Psoas muscle (tissue), 8 donors: ENCODE data around the gene CACUL1. TPM values are rescaled to one million over a fixed set of nuclear protein-coding genes. Genes with fewer than 3 reads are reported as not detected.

Experiments
- ATAC-seq, 4 donors: fragments of 200-7000 bp; cut with Tn5 transposase; one replicate each; pipeline ENCODE4 v1.9.1; 2020; ENCODE audit warnings: moderate library complexity in 3 of 4, mild to moderate bottlenecking in 2 of 4
- DNase-seq, 2 donors: peaks; one replicate each; pipeline ENCODE4 v3.0.0-alpha.2; 2020
- H3K27ac ChIP-seq: fragments of 200-600 bp; one replicate; pipeline ENCODE4 v1.8.0; 2022
- H3K27me3 ChIP-seq, 3 donors: fragments of 200-600 bp in 1 of 3; one replicate each; pipeline versions ENCODE4 v1.6.1 to v1.8.0; 2013 to 2022; ENCODE audit warnings: low read length in 2 of 3, mild to moderate bottlenecking in 2 of 3, moderate library complexity in 1 of 3; ENCODE audit not compliant: insufficient read depth in 3 of 3
- H3K36me3 ChIP-seq, 2 donors: fragments of 200-600 bp in 1 of 2; one replicate each; pipeline versions ENCODE4 v1.6.1 to v1.8.0; 2013 to 2022; ENCODE audit warnings: low read depth in 1 of 2, mild to moderate bottlenecking in 1 of 2, moderate library complexity in 1 of 2; ENCODE audit not compliant: insufficient read depth in 1 of 2
- H3K4me1 ChIP-seq: fragments of 200-600 bp; one replicate; pipeline ENCODE4 v1.8.0; 2022
- H3K4me3 ChIP-seq: fragments of 200-600 bp; one replicate; pipeline ENCODE4 v1.8.0; 2022; ENCODE audit warnings: mild to moderate bottlenecking
- H3K9me3 ChIP-seq: fragments of 200-600 bp; one replicate; pipeline ENCODE4 v1.8.0; 2022
- WGBS, 3 donors: extraction: QIAGEN DNeasy Blood & Tissue Kit; methylation state at CpG; one replicate each; pipeline versions ENCODE4 v1.1.6 to v1.1.7; 2013; 5-methylcytosine and 5-hydroxymethylcytosine counted together
- intact Hi-C, 2 donors: fragments of 100-400 bp; cut with DNase I; formaldehyde crosslinking; loops; one replicate each; pipeline versions ENCODE4 v1.11.0 to v1.14.2; 2022
- polyA plus RNA-seq, 3 donors: library from polyadenylated mRNA; stranded (reverse); fragments of 200-250 nt; gene quantifications; one replicate each; pipeline ENCODE4 v1.2.3, GENCODE V29; 2013
- total RNA-seq, 4 donors: library from RNA; stranded (reverse); fragmentation: NEBNext Ultra II Directional in 2 of 4; extraction: Animal tissue kit (Norgen Biotek cat#: 25700) in 2 of 4; gene quantifications; one replicate each; pipeline versions ENCODE4 v1.2.1 to v1.2.4, GENCODE V29; 2021 to 2023
- TF ChIP-seq, protein P1 (sequence below): fragments of 200-600 bp; IDR thresholded peaks from one replicate; pipeline ENCODE4 v1.8.0; 2022; ENCODE audit warnings: antibody characterized with exemption
- donor health status: healthy with polysubstance abuse.
- donor health status: DM: no; HTN: no; CAD: no; lungs with moderate emphysema.
- donor health status: Bipolar disorder and iron deficiency.
- donor health status: healthy.
- donor health status: DM: yes; HTN: yes; CAD: no.
- donor health status: DM: no; HTN: no; CAD: no.
- donor health status: DM: no; HTN: no; CAD: no.
- donor health status: DM: yes; HTN: yes; CAD: no.

Gene CACUL1
- total and polyA plus RNA-seq, 7 donors, result 5.9 to 41.0 (median 22.1) TPM

GRCh38 chr10:118725886-118726500, 28.8 kb downstream of the CACUL1 start:
- H3K27ac ChIP-seq, result peak overlapping the region; percentile 62
- no peak overlapping the region for H3K4me3 ChIP-seq
- TF ChIP-seq, protein P1, sequence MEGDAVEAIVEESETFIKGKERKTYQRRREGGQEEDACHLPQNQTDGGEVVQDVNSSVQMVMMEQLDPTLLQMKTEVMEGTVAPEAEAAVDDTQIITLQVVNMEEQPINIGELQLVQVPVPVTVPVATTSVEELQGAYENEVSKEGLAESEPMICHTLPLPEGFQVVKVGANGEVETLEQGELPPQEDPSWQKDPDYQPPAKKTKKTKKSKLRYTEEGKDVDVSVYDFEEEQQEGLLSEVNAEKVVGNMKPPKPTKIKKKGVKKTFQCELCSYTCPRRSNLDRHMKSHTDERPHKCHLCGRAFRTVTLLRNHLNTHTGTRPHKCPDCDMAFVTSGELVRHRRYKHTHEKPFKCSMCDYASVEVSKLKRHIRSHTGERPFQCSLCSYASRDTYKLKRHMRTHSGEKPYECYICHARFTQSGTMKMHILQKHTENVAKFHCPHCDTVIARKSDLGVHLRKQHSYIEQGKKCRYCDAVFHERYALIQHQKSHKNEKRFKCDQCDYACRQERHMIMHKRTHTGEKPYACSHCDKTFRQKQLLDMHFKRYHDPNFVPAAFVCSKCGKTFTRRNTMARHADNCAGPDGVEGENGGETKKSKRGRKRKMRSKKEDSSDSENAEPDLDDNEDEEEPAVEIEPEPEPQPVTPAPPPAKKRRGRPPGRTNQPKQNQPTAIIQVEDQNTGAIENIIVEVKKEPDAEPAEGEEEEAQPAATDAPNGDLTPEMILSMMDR, result no peak
- H3K27me3 ChIP-seq, result no peaks in the 10 kb centered on the region
- H3K4me1 ChIP-seq, result peaks cover 59% of the 10 kb centered on the region
- DNase-seq (no peak), ATAC-seq (peak in 3 of 4 donors; percentile 31 to 46 (median 42))
- no peaks in the 10 kb centered on the region for H3K9me3 ChIP-seq
- H3K36me3 ChIP-seq, result no peaks in the 10 kb centered on the region
- WGBS, 3 donors, result 16 to 24% (median 22%) methylated on average over 4 of the region's 4 CpGs
- intact Hi-C loops, result no loop called here

GRCh38 chr10:118723466-118723865, 31.3 kb downstream of the CACUL1 start:
- WGBS, 3 donors, result 89 to 96% (median 96%) methylated on average over 6 of the region's 6 CpGs

GRCh38 chr10:118721539-118721876, 33.3 kb downstream of the CACUL1 start:
- DNase-seq, result no peak
- Histone ChIP-seq H3K27ac (no peak overlapping the region), H3K27me3 (no peaks in the 10 kb centered on the region), H3K9me3 (no peaks in the 10 kb centered on the region), H3K4me3 (no peak overlapping the region), H3K36me3 (no peaks in the 10 kb centered on the region), H3K4me1 (peaks cover 52% of the 10 kb centered on the region)
- intact Hi-C loops, result loop anchor here (2.0 to 5.0 kb wide), 2 partner anchors 153 to 154 kb away; no protein-coding TSS in a partner anchor
- 62 to 76% (median 66%) methylated on average over 3 of the region's 3 CpGs for WGBS, 3 donors
- TF ChIP-seq, protein P1, result no peak
- no peak for ATAC-seq

More at GRCh38 chr10:118723466-118723865, 31.3 kb downstream of the CACUL1 start:
- no peak overlapping the region for H3K4me3 ChIP-seq
- no peaks in the 10 kb centered on the region for H3K27me3 ChIP-seq
- ATAC-seq (no peak), DNase-seq (no peak)
- TF ChIP-seq, protein P1, result no peak
- H3K36me3 ChIP-seq, result no peaks in the 10 kb centered on the region
- H3K27ac ChIP-seq, result no peak overlapping the region
- H3K4me1 ChIP-seq, result peaks cover 57% of the 10 kb centered on the region
- intact Hi-C loops, result loop anchor here in 1 of 2 donors (5.0 kb wide), 1 partner anchor 156 kb away; no protein-coding TSS in a partner anchor
- H3K9me3 ChIP-seq, result no peaks in the 10 kb centered on the region

DNA sequence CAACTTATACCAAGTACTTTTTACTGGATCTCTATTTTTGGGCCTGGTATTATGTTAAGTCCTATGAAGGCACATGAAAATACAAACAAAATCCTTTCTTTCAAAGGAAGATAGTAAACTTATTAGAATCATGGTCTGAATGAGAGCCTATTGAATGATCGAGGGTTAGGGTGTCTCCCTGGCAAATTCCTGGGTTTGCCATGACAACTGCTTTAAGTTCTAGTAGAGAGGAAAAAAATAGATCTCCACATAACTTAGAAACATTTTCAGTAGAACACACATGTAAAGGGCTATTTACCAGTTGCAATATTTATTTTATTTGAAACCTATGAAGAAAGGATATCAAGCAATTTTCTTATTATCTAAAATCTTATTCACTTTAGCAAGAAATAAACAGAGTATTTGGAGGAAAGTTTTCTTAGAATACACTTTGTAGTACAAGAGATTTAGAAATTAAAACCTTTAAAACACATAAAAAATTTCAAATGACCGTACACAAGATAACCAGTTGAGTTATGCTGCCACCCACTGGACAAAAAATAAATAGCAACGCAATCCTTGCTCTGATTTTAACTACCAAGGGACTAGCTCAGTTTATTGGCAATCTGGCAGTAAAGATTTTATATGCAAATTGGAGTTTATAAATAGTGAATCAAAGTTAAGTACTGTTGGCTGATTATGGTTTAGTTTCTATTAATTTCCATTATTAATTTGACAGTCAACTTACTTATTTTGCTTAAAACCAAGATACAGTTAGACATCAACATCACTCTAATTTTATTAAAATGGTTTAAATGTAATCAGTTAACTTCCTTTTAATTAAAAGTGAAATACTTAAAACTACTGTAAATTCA, 33.9 kb downstream of the CACUL1 start:
- Histone ChIP-seq H3K4me1 (peaks cover 50% of the 10 kb centered on the region), H3K36me3 (no peaks in the 10 kb centered on the region), H3K9me3 (no peaks in the 10 kb centered on the region), H3K4me3 (no peak overlapping the region), H3K27ac (no peak overlapping the region), H3K27me3 (no peaks in the 10 kb centered on the region)
- ATAC-seq (peak in 2 of 4 donors; percentile 42 to 60), DNase-seq (no peak)
- intact Hi-C loops, result loop anchor here (2.0 to 5.0 kb wide), 2 partner anchors 152 to 154 kb away; no protein-coding TSS in a partner anchor
- TF ChIP-seq, protein P1, result peak; percentile 86
- 23 to 33% (median 25%) methylated on average over 3 of the region's 3 CpGs for WGBS, 3 donors
